ENCODE results near the gene RPAP2. TPM values are rescaled to one million over a fixed set of nuclear protein-coding genes. Genes with fewer than 3 reads are reported as not detected.

The RPAP2 gene
- polyA plus RNA-seq, 3 donors, result 4.4 to 7.8 (median 7.3) TPM

DNA sequence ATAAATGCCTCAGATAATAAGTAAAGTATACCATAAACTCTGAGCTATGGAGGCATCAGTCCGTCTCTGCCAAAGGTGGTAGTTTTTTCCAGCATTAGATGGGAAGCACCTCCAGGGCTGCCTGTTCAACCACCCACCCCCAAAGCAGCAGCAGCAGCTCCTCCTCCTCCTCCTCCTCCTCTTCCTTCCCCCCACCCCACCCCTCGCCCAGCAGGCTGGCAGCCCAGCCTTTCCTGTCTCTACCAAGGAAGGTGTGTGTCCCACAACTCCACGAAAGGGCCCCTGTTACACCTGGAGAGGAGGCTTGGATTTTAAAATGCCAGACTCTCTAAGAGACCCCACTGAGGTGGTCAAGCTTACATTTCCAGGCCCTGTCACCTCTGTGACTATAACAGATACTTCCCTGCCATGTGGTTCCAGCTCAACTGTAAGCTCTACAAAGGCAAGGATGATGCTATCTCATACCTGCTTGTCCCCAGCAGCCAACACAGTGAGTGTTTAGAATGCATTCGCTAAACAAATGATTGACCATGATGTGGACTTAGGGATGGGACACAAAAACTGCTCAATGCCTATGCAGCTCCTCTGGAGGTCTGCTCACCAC lies 111.2 kb downstream of the RPAP2 start:
- peaks cover 0 to 1% (median 1%) of the 10 kb centered on the region in 3 donors for H3K27me3 Mint-ChIP-seq (ENCODE audit: low read depth in 3 of 3)
- H3K4me1 Mint-ChIP-seq, result no peaks in the 10 kb centered on the region
- Histone ChIP-seq H4K20me1 (ENCODE audit: insufficient read depth, low read length) (no peaks in the 10 kb centered on the region), H3K27me3 (ENCODE audit: control insufficient read depth in 2 of 2, insufficient read depth in 2 of 2, low read length in 2 of 2) (no peaks in the 10 kb centered on the region), H3K4me2 (replicated peaks; ENCODE audit: extremely low read depth, low read length, poor library complexity, severe bottlenecking) (no peak overlapping the region), H2AFZ (ENCODE audit: insufficient read depth, low read depth, low read length, poor library complexity, severe bottlenecking) (no peak overlapping the region), H3K4me1 (ENCODE audit: control insufficient read depth in 1 of 2, insufficient read depth in 2 of 2, low read length in 2 of 2) (no peaks in the 10 kb centered on the region), H3K79me2 (ENCODE audit: insufficient read depth, low read length) (no peaks in the 10 kb centered on the region), H3K36me3 (replicated peaks in 1 of 2; ENCODE audit: control insufficient read depth in 1 of 2, insufficient read depth in 2 of 2, low read length in 2 of 2) (no peaks in the 10 kb centered on the region), H3K27ac (ENCODE audit: low read depth in 1 of 2, low read length in 2 of 2) (no peak overlapping the region), H3K9me3 (replicated peaks in 1 of 2; ENCODE audit: control insufficient read depth in 1 of 2, insufficient read depth in 1 of 2, low read length in 2 of 2) (peaks cover 0 to 1% of the 10 kb centered on the region in 2 donors), H3K9ac (ENCODE audit: insufficient read depth, low read length, poor library complexity, severe bottlenecking) (no peak overlapping the region), H3K4me3 (replicated peaks in 1 of 3; ENCODE audit: low read depth in 2 of 3, low read length in 3 of 3) (no peak overlapping the region)
- peaks cover 0 to 11% (median 2%) of the 10 kb centered on the region in 7 donors for H3K9me3 Mint-ChIP-seq
- DNase-seq, result no peak
- H3K27ac Mint-ChIP-seq, result no peak overlapping the region
- no peaks in the 10 kb centered on the region for H3K36me3 Mint-ChIP-seq
- intact Hi-C loops (cut with micrococcal nuclease), result no loop called here
- 100% methylated on average over 1 of the region's 4 CpGs for WGBS (ENCODE audit: insufficient coverage)
- no peak overlapping the region for H3K4me3 Mint-ChIP-seq
- TF ChIP-seq, protein P1, sequence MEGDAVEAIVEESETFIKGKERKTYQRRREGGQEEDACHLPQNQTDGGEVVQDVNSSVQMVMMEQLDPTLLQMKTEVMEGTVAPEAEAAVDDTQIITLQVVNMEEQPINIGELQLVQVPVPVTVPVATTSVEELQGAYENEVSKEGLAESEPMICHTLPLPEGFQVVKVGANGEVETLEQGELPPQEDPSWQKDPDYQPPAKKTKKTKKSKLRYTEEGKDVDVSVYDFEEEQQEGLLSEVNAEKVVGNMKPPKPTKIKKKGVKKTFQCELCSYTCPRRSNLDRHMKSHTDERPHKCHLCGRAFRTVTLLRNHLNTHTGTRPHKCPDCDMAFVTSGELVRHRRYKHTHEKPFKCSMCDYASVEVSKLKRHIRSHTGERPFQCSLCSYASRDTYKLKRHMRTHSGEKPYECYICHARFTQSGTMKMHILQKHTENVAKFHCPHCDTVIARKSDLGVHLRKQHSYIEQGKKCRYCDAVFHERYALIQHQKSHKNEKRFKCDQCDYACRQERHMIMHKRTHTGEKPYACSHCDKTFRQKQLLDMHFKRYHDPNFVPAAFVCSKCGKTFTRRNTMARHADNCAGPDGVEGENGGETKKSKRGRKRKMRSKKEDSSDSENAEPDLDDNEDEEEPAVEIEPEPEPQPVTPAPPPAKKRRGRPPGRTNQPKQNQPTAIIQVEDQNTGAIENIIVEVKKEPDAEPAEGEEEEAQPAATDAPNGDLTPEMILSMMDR (IDR thresholded peaks at IDR 0.05), result no peak

DNA sequence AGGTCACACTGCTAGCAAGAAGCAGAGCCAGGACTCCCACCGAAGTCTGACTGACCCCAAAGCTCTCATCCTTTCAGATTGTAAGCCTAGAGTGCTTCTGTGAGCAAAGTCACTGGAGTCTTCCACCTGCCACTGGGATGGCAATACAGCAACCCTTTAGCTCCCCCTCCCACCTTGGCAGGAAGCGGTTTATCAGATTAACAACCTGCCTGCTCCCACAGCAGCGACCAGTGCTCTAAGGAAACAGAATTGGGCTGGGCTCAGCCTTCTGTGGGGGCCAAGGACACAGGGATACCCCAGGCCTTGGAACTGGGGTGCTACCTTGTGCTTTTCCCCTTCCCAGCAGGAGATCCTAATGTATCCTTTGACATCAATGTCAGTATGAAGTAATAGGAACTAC lies 111.8 kb downstream of the RPAP2 start:
- no peak overlapping the region for H3K9ac ChIP-seq (ENCODE audit: insufficient read depth, low read length, poor library complexity, severe bottlenecking)
- Mint-ChIP-seq H3K4me1 (no peaks in the 10 kb centered on the region), H3K36me3 (no peaks in the 10 kb centered on the region), H3K27ac (no peak overlapping the region), H3K4me3 (no peak overlapping the region), H3K9me3 (peaks cover 0 to 10% (median 2%) of the 10 kb centered on the region in 7 donors), H3K27me3 (ENCODE audit: low read depth in 3 of 3) (peaks cover 0 to 1% (median 1%) of the 10 kb centered on the region in 3 donors)
- no peak overlapping the region for H3K4me2 ChIP-seq (replicated peaks; ENCODE audit: extremely low read depth, low read length, poor library complexity, severe bottlenecking)
- no peak overlapping the region for H3K27ac ChIP-seq (ENCODE audit: low read depth in 1 of 2, low read length in 2 of 2)
- H3K4me3 ChIP-seq (replicated peaks in 1 of 3; ENCODE audit: low read depth in 2 of 3, low read length in 3 of 3), result no peak overlapping the region
- no peak for DNase-seq
- no peaks in the 10 kb centered on the region for H4K20me1 ChIP-seq (ENCODE audit: insufficient read depth, low read length)
- TF ChIP-seq, protein P1 (IDR thresholded peaks at IDR 0.05), result no peak
- intact Hi-C loops (cut with micrococcal nuclease), result no loop called here
- H3K9me3 ChIP-seq (replicated peaks in 1 of 2; ENCODE audit: control insufficient read depth in 1 of 2, insufficient read depth in 1 of 2, low read length in 2 of 2), result no peaks in the 10 kb centered on the region
- no peaks in the 10 kb centered on the region for H3K27me3 ChIP-seq (ENCODE audit: control insufficient read depth in 2 of 2, insufficient read depth in 2 of 2, low read length in 2 of 2)
- WGBS (ENCODE audit: insufficient coverage), result 50% methylated on average over 3 of the region's 3 CpGs
- no peaks in the 10 kb centered on the region for H3K79me2 ChIP-seq (ENCODE audit: insufficient read depth, low read length)
- no peaks in the 10 kb centered on the region for H3K4me1 ChIP-seq (ENCODE audit: control insufficient read depth in 1 of 2, insufficient read depth in 2 of 2, low read length in 2 of 2)
- no peak overlapping the region for H2AFZ ChIP-seq (ENCODE audit: insufficient read depth, low read depth, low read length, poor library complexity, severe bottlenecking)
- no peaks in the 10 kb centered on the region for H3K36me3 ChIP-seq (replicated peaks in 1 of 2; ENCODE audit: control insufficient read depth in 1 of 2, insufficient read depth in 2 of 2, low read length in 2 of 2)
